T-cell (primary cell): ENCODE measurements around the gene DOCK8. TPM values are rescaled to one million over a fixed set of nuclear protein-coding genes. Genes with fewer than 3 reads are reported as not detected.

ENCODE experiments used
- ATAC-seq, 4 experiments: fragments of 200-7000 bp in 3 of 4; fragments of 150-1000 bp in 1 of 4; cut with Tn5 transposase; replicated peaks in 1 of 4; 1 replicate in 3 of 4; 2 replicates in 1 of 4; pipeline ENCODE4 v1.10.0; 2021; ENCODE audit warnings: moderate library complexity in 3 of 4, mild to moderate bottlenecking in 2 of 4, moderate number of reproducible peaks in 1 of 4
- CTCF ChIA-PET, 2 donors: fragments of 300-600 bp; sonication (Branson Sonifier 250); formaldehyde crosslinking; loops; one replicate each; lab custom pipeline; 2022; ENCODE audit warnings: antibody characterized with exemption in 2 of 2; lab: Charles Lee
- POLR2A ChIA-PET, 2 donors: fragments of 300-600 bp; sonication (Branson Sonifier 250); formaldehyde crosslinking; loops; one replicate each; lab custom pipeline; 2022; ENCODE audit warnings: antibody characterized with exemption in 2 of 2; lab: Charles Lee
- DNase-seq, 35 experiments: peaks; one replicate each; pipeline versions ENCODE4 v3.0.0 to v3.0.0-alpha.2; 2013 to 2023
- H3K27ac ChIP-seq: one replicate; pipeline ENCODE4 v1.5.1; 2013; ENCODE audit warnings: low read length
- H3K27me3 ChIP-seq, 2 experiments: replicated peaks in 1 of 2; 1 replicate in 1 of 2; 2 replicates in 1 of 2; pipeline versions ENCODE4 v1.6.1 to v1.7.0; 2013; ENCODE audit warnings: low read length in 1 of 2, mixed read lengths in 1 of 2; ENCODE audit not compliant: control insufficient read depth in 2 of 2, insufficient read depth in 2 of 2; ENCODE audit errors: extremely low read depth in 1 of 2
- H3K36me3 ChIP-seq, 2 donors: 1 replicate in 1 of 2; 2 replicates in 1 of 2; pipeline versions ENCODE4 v1.6.1 to v1.7.0; 2013; ENCODE audit warnings: low read length in 1 of 2; ENCODE audit not compliant: control insufficient read depth in 2 of 2, insufficient read depth in 1 of 2; ENCODE audit errors: extremely low read depth in 1 of 2
- H3K4me1 ChIP-seq, 2 experiments: 1 replicate in 1 of 2; 2 replicates in 1 of 2; pipeline versions ENCODE4 v1.6.1 to v1.7.0; 2013; ENCODE audit warnings: low read length in 2 of 2, mixed read lengths in 1 of 2; ENCODE audit not compliant: insufficient read depth in 2 of 2, control insufficient read depth in 1 of 2; ENCODE audit errors: extremely low read depth in 1 of 2
- H3K4me3 ChIP-seq, 2 donors: 1 replicate in 1 of 2; 2 replicates in 1 of 2; pipeline versions ENCODE4 v1.5.1 to v1.7.0; 2013; ENCODE audit warnings: mild to moderate bottlenecking in 2 of 2, low read length in 1 of 2, moderate library complexity in 1 of 2; ENCODE audit not compliant: control insufficient read depth in 1 of 2; ENCODE audit errors: extremely low read depth in 1 of 2
- H3K9me3 ChIP-seq: 2 replicates; pipeline ENCODE4 v1.7.0; 2013
- H3K27ac Mint-ChIP-seq, 2 donors: one replicate each; pipeline ENCODE4 v1.8.0; 2020 to 2021; ENCODE audit warnings: mild to moderate bottlenecking in 2 of 2, mixed read lengths in 2 of 2
- H3K27me3 Mint-ChIP-seq, 2 donors: one replicate each; pipeline ENCODE4 v1.8.0; 2021 to 2022; ENCODE audit warnings: mixed read lengths in 2 of 2
- H3K36me3 Mint-ChIP-seq: one replicate; pipeline ENCODE4 v1.8.0; 2021; ENCODE audit warnings: mixed read lengths
- H3K4me1 Mint-ChIP-seq, 3 donors: one replicate each; pipeline ENCODE4 v1.8.0; 2020 to 2022; ENCODE audit warnings: mixed read lengths in 3 of 3, mild to moderate bottlenecking in 1 of 3
- H3K4me3 Mint-ChIP-seq, 3 donors: one replicate each; pipeline ENCODE4 v1.8.0; 2020 to 2022; ENCODE audit warnings: mild to moderate bottlenecking in 3 of 3, mixed read lengths in 3 of 3, moderate library complexity in 3 of 3
- H3K9me3 Mint-ChIP-seq, 3 donors: one replicate each; pipeline ENCODE4 v1.8.0; 2020 to 2022; ENCODE audit warnings: mixed read lengths in 3 of 3
- WGBS: methylation state at CpG from one replicate; pipeline ENCODE4 v1.1.5; 2013; ENCODE audit warnings: missing lambda C conversion rate; ENCODE audit not compliant: insufficient coverage; 5-methylcytosine and 5-hydroxymethylcytosine counted together
- total RNA-seq, 35 experiments: library from RNA in 6 of 35; stranded (reverse) in 6 of 35; fragments of 120-200 nt in 1 of 35; gene quantifications; one replicate each; pipeline versions ENCODE4 v1.2.1 to v1.2.4 and lab custom pipeline; 2013 to 2026

Gene DOCK8
- total RNA-seq, 5 donors from 2014 or later (not counting 1 experiment from before 2014, with no cell fraction given): 173 to 231 (median 208) TPM

- ChIA-PET POLR2A (interaction anchor here in 1 of 2 donors (0.6 kb wide), 1 partner anchor 33 kb away, joined by 9 read pairs; no protein-coding TSS in a partner anchor), CTCF (interaction anchor here in 1 of 2 donors (0.5 to 1.3 kb wide), 3 partner anchors 10 to 537 kb away, joined by 3 to 4 read pairs (median 3); partner anchors contain the start of gene KANK1)
- Histone ChIP-seq H3K9me3 (no peaks in the 10 kb centered on the region), H3K27ac (peak overlapping the region; percentile 40), H3K4me1 (peaks cover 13 to 25% of the 10 kb centered on the region in 2 experiments), H3K4me3 (peak overlapping the region; percentile 62 to 81), H3K27me3 (no peaks in the 10 kb centered on the region), H3K36me3 (peaks cover 0 to 10% of the 10 kb centered on the region in 2 donors)
- peaks cover 23 to 36% (median 29%) of the 10 kb centered on the region in 3 donors for H3K4me1 Mint-ChIP-seq
- DNase-seq: peak; percentile 66 to 94 (median 85)
- H3K36me3 Mint-ChIP-seq: peaks cover 30% of the 10 kb centered on the region
- peak; percentile 88 to 90 (median 90) for ATAC-seq
- H3K9me3 Mint-ChIP-seq: no peaks in the 10 kb centered on the region
- WGBS: 5% methylated on average over 45 of the region's 49 CpGs
- peak overlapping the region; percentile 94 to 98 for H3K27ac Mint-ChIP-seq
- no peaks in the 10 kb centered on the region for H3K27me3 Mint-ChIP-seq
- H3K4me3 Mint-ChIP-seq: peak overlapping the region; percentile 88 to 94 (median 91)
Observed at GRCh38 chr9:469672-470551, 255.2 kb downstream of the DOCK8 start.

GRCh38 chr9:470552-471194 lies 256.0 kb downstream of the DOCK8 start:
- Histone ChIP-seq H3K27ac (peak overlapping the region; percentile 40), H3K9me3 (no peaks in the 10 kb centered on the region), H3K4me1 (peaks cover 13 to 25% of the 10 kb centered on the region in 2 experiments), H3K4me3 (peak overlapping the region; percentile 62 to 81), H3K27me3 (no peaks in the 10 kb centered on the region), H3K36me3 (peaks cover 0 to 2% of the 10 kb centered on the region in 2 donors)
- Mint-ChIP-seq H3K4me1 (peaks cover 23 to 36% (median 29%) of the 10 kb centered on the region in 3 donors), H3K36me3 (peaks cover 28% of the 10 kb centered on the region), H3K27me3 (no peaks in the 10 kb centered on the region), H3K4me3 (peak overlapping the region; percentile 88 to 94 (median 91)), H3K27ac (peak overlapping the region; percentile 94 to 95), H3K9me3 (no peaks in the 10 kb centered on the region)
- 100% methylated on average over 1 of the region's 9 CpGs for WGBS
- CTCF ChIA-PET: interaction anchor here in 1 of 2 donors (0.5 to 1.3 kb wide), 3 partner anchors 10 to 537 kb away, joined by 3 to 4 read pairs (median 3); partner anchors contain the start of gene KANK1
- POLR2A ChIA-PET: interaction anchor here in 1 of 2 donors (0.6 kb wide), 1 partner anchor 32 kb away, joined by 9 read pairs; no protein-coding TSS in a partner anchor
- ATAC-seq (peak in 2 of 4 experiments; percentile 16 to 24), DNase-seq (peak in 6 of 35 experiments; percentile 0 to 20 (median 6))

GRCh38 chr9:471320-471719 lies 256.7 kb downstream of the DOCK8 start:
- peaks cover 23 to 36% (median 29%) of the 10 kb centered on the region in 3 donors for H3K4me1 Mint-ChIP-seq
- Histone ChIP-seq H3K4me1 (peaks cover 13 to 25% of the 10 kb centered on the region in 2 experiments), H3K27ac (no peak overlapping the region), H3K4me3 (no peak overlapping the region), H3K9me3 (no peaks in the 10 kb centered on the region), H3K36me3 (no peaks in the 10 kb centered on the region), H3K27me3 (no peaks in the 10 kb centered on the region)
- POLR2A ChIA-PET: no interaction called here
- ATAC-seq (no peak), DNase-seq (no peak)
- H3K9me3 Mint-ChIP-seq: no peaks in the 10 kb centered on the region
- H3K27me3 Mint-ChIP-seq: no peaks in the 10 kb centered on the region
- peak overlapping the region; percentile 88 to 94 (median 91) for H3K4me3 Mint-ChIP-seq
- H3K36me3 Mint-ChIP-seq: peaks cover 25% of the 10 kb centered on the region
- CTCF ChIA-PET: interaction anchor here in 1 of 2 donors (1.3 kb wide), 1 partner anchor 11 kb away, joined by 3 read pairs; no protein-coding TSS in a partner anchor
- WGBS: 92% methylated on average over 3 of the region's 4 CpGs
- H3K27ac Mint-ChIP-seq: peak overlapping the region; percentile 94 to 95

GRCh38 chr9:472479-473075 lies 257.9 kb downstream of the DOCK8 start:
- DNase-seq (no peak), ATAC-seq (no peak)
- Histone ChIP-seq H3K4me1 (peaks cover 13 to 25% of the 10 kb centered on the region in 2 experiments), H3K36me3 (no peaks in the 10 kb centered on the region), H3K9me3 (no peaks in the 10 kb centered on the region), H3K4me3 (no peak overlapping the region), H3K27ac (no peak overlapping the region), H3K27me3 (no peaks in the 10 kb centered on the region)
- ChIA-PET POLR2A (interaction anchor here in 1 of 2 donors (0.5 kb wide), 1 partner anchor 13 kb away, joined by 4 read pairs; no protein-coding TSS in a partner anchor), CTCF (no interaction called here)
- H3K9me3 Mint-ChIP-seq: no peaks in the 10 kb centered on the region
- no peak overlapping the region for H3K4me3 Mint-ChIP-seq
- peaks cover 26% of the 10 kb centered on the region for H3K36me3 Mint-ChIP-seq
- peaks cover 23 to 36% (median 29%) of the 10 kb centered on the region in 3 donors for H3K4me1 Mint-ChIP-seq
- no peak overlapping the region for H3K27ac Mint-ChIP-seq
- no peaks in the 10 kb centered on the region for H3K27me3 Mint-ChIP-seq
- 98% methylated on average over 6 of the region's 7 CpGs for WGBS

- no peaks in the 10 kb centered on the region for H3K27me3 Mint-ChIP-seq
- CTCF ChIA-PET: no interaction called here
Observed at GRCh38 chr9:477193-477592, 262.5 kb downstream of the DOCK8 start.

More at GRCh38 chr9:477193-477592, 262.5 kb downstream of the DOCK8 start:
- POLR2A ChIA-PET: no interaction called here
- no peak overlapping the region for H3K4me3 Mint-ChIP-seq
- no peaks in the 10 kb centered on the region for H3K9me3 Mint-ChIP-seq
- H3K4me1 Mint-ChIP-seq: no peaks in the 10 kb centered on the region
- no peak for ATAC-seq
- no peaks in the 10 kb centered on the region for H3K27me3 ChIP-seq
- no peak overlapping the region for H3K4me3 ChIP-seq
- no peak overlapping the region for H3K27ac ChIP-seq
- no peaks in the 10 kb centered on the region for H3K4me1 ChIP-seq
- H3K9me3 ChIP-seq: no peaks in the 10 kb centered on the region
- peaks cover 32% of the 10 kb centered on the region for H3K36me3 Mint-ChIP-seq
- H3K36me3 ChIP-seq: no peaks in the 10 kb centered on the region
- no peak for DNase-seq
- no peak overlapping the region for H3K27ac Mint-ChIP-seq
